NT2/D1 (cell line): ENCODE results near the gene SORCS1.

Experiments
- DNase-seq: peaks from one replicate; pipeline ENCODE4 v3.0.0-alpha.2; 2011; ENCODE audit warnings: low read depth, low spot score
- H3K27me3 ChIP-seq: 2 replicates; pipeline ENCODE4 v1.6.0; 2011; ENCODE audit warnings: mild to moderate bottlenecking; ENCODE audit not compliant: insufficient read length, insufficient read depth
- H3K36me3 ChIP-seq: 2 replicates; pipeline ENCODE4 v1.6.1; 2011; ENCODE audit warnings: mild to moderate bottlenecking, low read length, mixed read lengths; ENCODE audit not compliant: insufficient read depth, insufficient read length
- H3K4me1 ChIP-seq: 2 replicates; pipeline ENCODE4 v1.5.1; 2011; ENCODE audit not compliant: insufficient read depth, insufficient read length
- H3K4me3 ChIP-seq: 2 replicates; pipeline ENCODE4 v1.5.1; 2011; ENCODE audit warnings: low read depth; ENCODE audit not compliant: insufficient read length
- H3K9ac ChIP-seq: 2 replicates; pipeline ENCODE4 v1.6.0; 2011; ENCODE audit warnings: low read depth; ENCODE audit not compliant: insufficient read length
- H3K9me3 ChIP-seq: 2 replicates; pipeline ENCODE4 v1.5.1; 2011; ENCODE audit warnings: mild to moderate bottlenecking, low read length; ENCODE audit not compliant: insufficient read depth
- SUZ12 ChIP-seq: IDR thresholded peaks from 2 replicates; pipeline ENCODE4 v1.6.1; 2011; ENCODE audit not compliant: insufficient read length, insufficient read depth; ENCODE audit errors: extremely low read depth
- YY1 ChIP-seq: IDR thresholded peaks from 2 replicates; pipeline ENCODE4 v1.6.1; 2011; ENCODE audit not compliant: insufficient read length, insufficient read depth
- ZNF274 ChIP-seq: IDR thresholded peaks from 2 replicates; pipeline ENCODE4 v1.6.1; 2011; ENCODE audit warnings: mild to moderate bottlenecking, low read depth, low read length

The SORCS1 gene

GRCh38 chr10:106551501-106552062 lies 612.9 kb downstream of the SORCS1 start:
- DNase-seq = no peak
- Histone ChIP-seq H3K9ac (no peak overlapping the region), H3K27me3 (no peaks in the 10 kb centered on the region), H3K4me3 (no peak overlapping the region), H3K9me3 (no peaks in the 10 kb centered on the region), H3K4me1 (no peaks in the 10 kb centered on the region), H3K36me3 (no peaks in the 10 kb centered on the region)
- TF ChIP-seq ZNF274 (no peak), SUZ12 (no peak), YY1 (no peak)

GRCh38 chr10:106548832-106549231 lies 615.7 kb downstream of the SORCS1 start:
- H3K4me3 ChIP-seq = no peak overlapping the region
- H3K9ac ChIP-seq = no peak overlapping the region
- no peaks in the 10 kb centered on the region for H3K9me3 ChIP-seq
- DNase-seq = no peak
- TF ChIP-seq ZNF274 (no peak), YY1 (no peak), SUZ12 (no peak)
- H3K27me3 ChIP-seq = no peaks in the 10 kb centered on the region
- H3K4me1 ChIP-seq = no peaks in the 10 kb centered on the region
- H3K36me3 ChIP-seq = no peaks in the 10 kb centered on the region

DNA sequence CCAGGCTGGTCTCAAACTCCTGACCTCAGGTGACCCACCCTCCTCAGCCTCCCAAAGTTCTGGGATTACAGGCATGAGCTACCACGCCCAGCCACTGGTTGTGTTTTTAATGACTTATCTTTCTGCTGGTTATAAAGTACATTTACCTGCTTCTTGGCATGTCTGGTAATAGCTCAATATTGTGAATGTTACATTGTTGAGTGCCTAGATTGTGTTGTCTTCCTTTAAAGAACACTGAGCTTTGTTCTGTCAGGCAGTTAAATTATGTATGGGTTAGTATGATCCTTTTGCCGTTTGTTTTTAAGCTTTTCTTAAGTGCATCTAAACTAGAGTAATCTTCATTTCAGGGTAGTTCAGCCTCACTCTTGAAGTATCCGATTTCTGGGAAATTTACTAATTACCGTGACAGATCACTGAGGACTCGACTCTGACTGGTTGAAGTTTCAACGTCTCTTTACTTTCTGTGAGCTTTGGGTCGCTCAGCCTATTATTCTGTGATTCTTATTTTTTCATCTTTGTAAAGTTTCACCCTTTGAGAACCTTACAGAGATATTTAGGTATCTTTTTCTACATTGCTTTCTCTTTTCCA lies 617.4 kb downstream of the SORCS1 start:
- DNase-seq = no peak
- H3K4me3 ChIP-seq = no peak overlapping the region
- no peaks in the 10 kb centered on the region for H3K4me1 ChIP-seq

DNA sequence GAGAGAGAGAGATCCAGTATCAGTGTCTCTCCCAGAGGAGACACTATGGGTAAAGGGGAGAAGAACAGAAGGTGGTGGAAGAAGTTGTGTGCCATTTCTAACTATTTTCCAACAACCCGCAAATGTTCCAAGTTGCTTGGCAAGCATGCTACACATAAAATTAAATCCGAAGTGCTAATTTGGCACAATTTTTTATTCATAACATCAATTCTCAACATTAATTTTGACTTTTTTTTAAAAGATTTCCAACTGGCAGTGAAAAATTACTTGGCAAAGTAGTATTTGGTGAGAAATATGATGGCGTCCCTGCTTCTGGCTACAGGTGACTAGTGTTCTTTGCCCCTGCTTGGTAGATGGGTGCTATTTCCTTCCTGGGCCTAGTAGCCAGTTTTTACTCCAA lies 622.0 kb downstream of the SORCS1 start:
- no peak for DNase-seq
- Histone ChIP-seq H3K27me3 (no peaks in the 10 kb centered on the region), H3K36me3 (no peaks in the 10 kb centered on the region), H3K4me1 (no peaks in the 10 kb centered on the region), H3K9ac (no peak overlapping the region), H3K9me3 (no peaks in the 10 kb centered on the region), H3K4me3 (no peak overlapping the region)
- no peak for TF ChIP-seq SUZ12
- no peak for TF ChIP-seq ZNF274
- TF ChIP-seq YY1 = no peak

More for the DNA sequence above, 617.4 kb downstream of the SORCS1 start:
- Histone ChIP-seq H3K9ac (no peak overlapping the region), H3K36me3 (no peaks in the 10 kb centered on the region), H3K9me3 (no peaks in the 10 kb centered on the region), H3K27me3 (no peaks in the 10 kb centered on the region)
- no peak for TF ChIP-seq ZNF274
- no peak for TF ChIP-seq YY1
- no peak for TF ChIP-seq SUZ12

DNA sequence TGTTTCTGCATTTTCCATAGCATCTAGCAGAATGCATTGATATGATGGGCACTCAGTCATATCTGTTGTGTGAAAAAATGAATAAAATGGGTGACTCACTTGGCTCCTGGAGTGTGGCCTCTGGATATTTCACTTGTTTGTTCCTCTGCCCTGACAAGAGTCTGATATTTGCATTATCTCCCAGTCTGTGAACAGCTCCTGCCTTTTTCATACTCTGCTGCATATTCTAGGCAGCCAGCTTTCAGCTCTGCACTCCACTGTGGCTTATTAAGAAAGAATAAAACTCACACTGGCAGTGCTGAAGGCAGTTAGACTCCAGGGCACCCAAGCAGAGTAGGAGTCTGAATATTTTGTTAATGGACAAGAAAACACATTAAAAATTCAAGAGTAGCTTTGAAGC lies 623.9 kb downstream of the SORCS1 start:
- TF ChIP-seq YY1 (no peak), SUZ12 (no peak), ZNF274 (no peak)
- H3K4me3 ChIP-seq = no peak overlapping the region
- H3K4me1 ChIP-seq = no peaks in the 10 kb centered on the region
- no peak for DNase-seq
- no peak overlapping the region for H3K9ac ChIP-seq
- peaks cover 11% of the 10 kb centered on the region for H3K9me3 ChIP-seq
- H3K36me3 ChIP-seq = no peaks in the 10 kb centered on the region
- no peaks in the 10 kb centered on the region for H3K27me3 ChIP-seq

DNA sequence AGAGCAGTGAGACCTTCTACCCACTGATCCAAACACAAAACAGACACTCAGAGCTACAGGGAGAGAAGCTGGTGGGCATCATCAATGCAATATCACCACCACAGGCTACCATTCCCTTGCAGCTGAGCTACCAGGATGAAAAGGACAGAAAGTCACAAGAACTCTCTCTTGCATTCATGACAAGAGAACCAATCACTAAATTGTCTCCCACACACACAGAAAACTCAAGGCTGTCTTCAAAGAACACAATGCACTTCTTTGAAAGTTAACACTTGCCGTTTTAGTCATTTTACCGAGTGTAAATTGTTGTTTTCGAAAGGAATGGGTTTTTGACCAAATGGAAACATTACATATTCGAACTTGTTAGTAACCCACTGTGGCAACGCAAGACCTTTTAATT lies 626.6 kb downstream of the SORCS1 start:
- no peak for DNase-seq
- H3K9ac ChIP-seq = no peak overlapping the region
- TF ChIP-seq ZNF274 (no peak), SUZ12 (no peak), YY1 (no peak)

GRCh38 chr10:106535304-106535953 lies 629.1 kb downstream of the SORCS1 start:
- peaks cover 31% of the 10 kb centered on the region for H3K9me3 ChIP-seq
- H3K9ac ChIP-seq = no peak overlapping the region
- no peak overlapping the region for H3K4me3 ChIP-seq
- H3K36me3 ChIP-seq = no peaks in the 10 kb centered on the region
- no peaks in the 10 kb centered on the region for H3K4me1 ChIP-seq
- H3K27me3 ChIP-seq = no peaks in the 10 kb centered on the region
- no peak for TF ChIP-seq YY1
- TF ChIP-seq ZNF274 = no peak
- DNase-seq = peak; percentile 38

More for the DNA sequence above, 626.6 kb downstream of the SORCS1 start:
- Histone ChIP-seq H3K4me1 (no peaks in the 10 kb centered on the region), H3K36me3 (no peaks in the 10 kb centered on the region), H3K9me3 (peaks cover 31% of the 10 kb centered on the region), H3K27me3 (no peaks in the 10 kb centered on the region), H3K4me3 (no peak overlapping the region)
